SU-DHL-6 (cell line): ENCODE results near the gene SMARCA4.

ENCODE experiments used
- H2AFZ ChIP-seq: fragments of 200-600 bp; sonication (generic); 2 replicates; pipeline ENCODE4 v1.6.1; 2014; ENCODE audit warnings: low read depth, mild to moderate bottlenecking, moderate library complexity, mixed read lengths, antibody characterized with exemption, low read length; ENCODE audit not compliant: severe bottlenecking
- H3F3A ChIP-seq: fragments of 200-600 bp; shearing (Covaris generic); 2 replicates; pipeline ENCODE4 v1.6.0; 2016; ENCODE audit warnings: antibody characterized with exemption, mild to moderate bottlenecking; ENCODE audit not compliant: insufficient read depth
- H3K27ac ChIP-seq: fragments of 200-600 bp; sonication (generic); 2 replicates; pipeline ENCODE4 v1.5.1; 2016; ENCODE audit warnings: low read depth, mild to moderate bottlenecking, low read length, moderate library complexity, mixed read lengths
- H3K27me3 ChIP-seq: fragments of 200-600 bp; sonication (generic), shearing (Covaris generic); 2 replicates; pipeline ENCODE4 v1.6.0; 2014; ENCODE audit warnings: mild to moderate bottlenecking, low read length
- H3K36me3 ChIP-seq: fragments of 200-600 bp; sonication (generic); 2 replicates; pipeline ENCODE4 v1.6.1; 2014; ENCODE audit warnings: mild to moderate bottlenecking, low read length, mixed read lengths
- H3K4me2 ChIP-seq: fragments of 300-600, 200-600 bp; shearing (Covaris generic), sonication (generic); 2 replicates; pipeline ENCODE4 v1.6.0; 2014; ENCODE audit warnings: low read length, low read depth, mild to moderate bottlenecking; ENCODE audit not compliant: poor library complexity, severe bottlenecking
- H3K4me3 ChIP-seq: fragments of 200-600 bp; sonication (generic); 2 replicates; pipeline ENCODE4 v1.5.1; 2014; ENCODE audit warnings: antibody characterized with exemption, low read length, mild to moderate bottlenecking, mixed read lengths; ENCODE audit not compliant: insufficient read depth, poor library complexity, severe bottlenecking
- H3K79me2 ChIP-seq: fragments of 200-600 bp; sonication (generic); 2 replicates; pipeline ENCODE4 v1.6.1; 2014; ENCODE audit warnings: mild to moderate bottlenecking, low read length, moderate library complexity; ENCODE audit not compliant: insufficient read depth
- H3K9ac ChIP-seq: fragments of 200-600 bp; sonication (generic); 2 replicates; pipeline ENCODE4 v1.7.0; 2014; ENCODE audit warnings: mild to moderate bottlenecking, low read length
- H3K9me2 ChIP-seq: fragments of 200-600 bp; sonication (generic); replicated peaks from 2 replicates; pipeline ENCODE4 v1.6.1; 2014; ENCODE audit warnings: low read length; ENCODE audit not compliant: insufficient read depth
- H3K9me3 ChIP-seq: fragments of 200-600 bp; sonication (generic); 2 replicates; pipeline ENCODE4 v1.6.1; 2014; ENCODE audit warnings: low read length, mixed read lengths; ENCODE audit not compliant: insufficient read depth
- H4K20me1 ChIP-seq: fragments of 200-600 bp; sonication (generic); 2 replicates; pipeline ENCODE4 v1.6.1; 2014; ENCODE audit warnings: low read depth, mild to moderate bottlenecking, antibody characterized with exemption, low read length, moderate library complexity, mixed read lengths
- EZH2phosphoT487 ChIP-seq: fragments of 200-600 bp; sonication (generic), shearing (Covaris generic); conservative IDR thresholded peaks from 2 replicates; pipeline ENCODE4 v1.6.1; 2018; ENCODE audit warnings: mild to moderate bottlenecking, antibody characterized with exemption, low read length, moderate library complexity, mixed read lengths
- TF ChIP-seq, protein P1 (sequence below): fragments of 200-600 bp; sonication (generic); IDR thresholded peaks from one replicate; pipeline ENCODE4 v1.5.1; 2017; ENCODE audit warnings: antibody characterized with exemption, mild to moderate bottlenecking, low read length, moderate library complexity; ENCODE audit not compliant: insufficient read depth, poor library complexity, severe bottlenecking

SMARCA4 gene

DNA sequence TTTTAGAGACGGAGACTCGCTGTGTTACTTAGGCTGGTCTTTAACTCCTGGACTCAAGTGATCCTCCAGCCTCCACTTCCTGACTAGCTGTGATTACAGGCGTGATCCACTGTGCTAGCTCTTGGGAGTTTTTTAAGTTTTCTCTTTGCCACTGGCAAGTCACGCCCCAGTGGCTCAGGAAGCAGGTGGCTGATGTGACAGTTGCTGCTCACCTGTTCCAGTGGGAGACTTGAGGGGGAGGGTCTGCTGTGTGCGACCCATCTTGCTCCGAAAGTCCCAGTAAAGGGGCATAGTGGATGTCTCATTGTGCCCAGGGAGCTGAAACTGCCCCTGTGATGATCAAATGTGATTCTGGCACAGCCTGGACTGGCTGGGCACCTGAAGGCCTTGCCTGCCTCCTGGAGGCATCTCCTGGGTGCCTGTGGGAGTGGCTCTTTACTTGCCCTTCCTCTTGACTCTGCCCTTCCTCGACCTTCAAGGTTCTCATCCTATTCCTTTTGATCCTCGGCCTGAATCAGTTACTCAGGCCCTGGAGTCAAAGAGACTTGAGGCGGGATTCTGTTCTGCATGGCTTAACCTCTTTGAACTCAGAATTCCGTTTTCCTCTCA lies 7.8 kb downstream of the SMARCA4 start:
- peaks cover 81% of the 10 kb centered on the region for H3F3A ChIP-seq
- peaks cover 93% of the 10 kb centered on the region for H3K79me2 ChIP-seq
- H3K27ac ChIP-seq, result peak overlapping the region; percentile 99
- peak overlapping the region; percentile 91 for H3K4me2 ChIP-seq
- H3K9ac ChIP-seq, result peak overlapping the region; percentile 64
- no peak overlapping the region for H2AFZ ChIP-seq
- TF ChIP-seq, protein P1, sequence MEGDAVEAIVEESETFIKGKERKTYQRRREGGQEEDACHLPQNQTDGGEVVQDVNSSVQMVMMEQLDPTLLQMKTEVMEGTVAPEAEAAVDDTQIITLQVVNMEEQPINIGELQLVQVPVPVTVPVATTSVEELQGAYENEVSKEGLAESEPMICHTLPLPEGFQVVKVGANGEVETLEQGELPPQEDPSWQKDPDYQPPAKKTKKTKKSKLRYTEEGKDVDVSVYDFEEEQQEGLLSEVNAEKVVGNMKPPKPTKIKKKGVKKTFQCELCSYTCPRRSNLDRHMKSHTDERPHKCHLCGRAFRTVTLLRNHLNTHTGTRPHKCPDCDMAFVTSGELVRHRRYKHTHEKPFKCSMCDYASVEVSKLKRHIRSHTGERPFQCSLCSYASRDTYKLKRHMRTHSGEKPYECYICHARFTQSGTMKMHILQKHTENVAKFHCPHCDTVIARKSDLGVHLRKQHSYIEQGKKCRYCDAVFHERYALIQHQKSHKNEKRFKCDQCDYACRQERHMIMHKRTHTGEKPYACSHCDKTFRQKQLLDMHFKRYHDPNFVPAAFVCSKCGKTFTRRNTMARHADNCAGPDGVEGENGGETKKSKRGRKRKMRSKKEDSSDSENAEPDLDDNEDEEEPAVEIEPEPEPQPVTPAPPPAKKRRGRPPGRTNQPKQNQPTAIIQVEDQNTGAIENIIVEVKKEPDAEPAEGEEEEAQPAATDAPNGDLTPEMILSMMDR, result no peak
- TF ChIP-seq EZH2phosphoT487, result no peak
- H3K9me3 ChIP-seq, result no peaks in the 10 kb centered on the region
- no peaks in the 10 kb centered on the region for H3K27me3 ChIP-seq
- peak overlapping the region; percentile 41 for H3K4me3 ChIP-seq
- H3K36me3 ChIP-seq, result peaks cover 7% of the 10 kb centered on the region; the same call in 1 of the 2 replicates
- H4K20me1 ChIP-seq, result no peaks in the 10 kb centered on the region
- no peaks in the 10 kb centered on the region for H3K9me2 ChIP-seq

DNA sequence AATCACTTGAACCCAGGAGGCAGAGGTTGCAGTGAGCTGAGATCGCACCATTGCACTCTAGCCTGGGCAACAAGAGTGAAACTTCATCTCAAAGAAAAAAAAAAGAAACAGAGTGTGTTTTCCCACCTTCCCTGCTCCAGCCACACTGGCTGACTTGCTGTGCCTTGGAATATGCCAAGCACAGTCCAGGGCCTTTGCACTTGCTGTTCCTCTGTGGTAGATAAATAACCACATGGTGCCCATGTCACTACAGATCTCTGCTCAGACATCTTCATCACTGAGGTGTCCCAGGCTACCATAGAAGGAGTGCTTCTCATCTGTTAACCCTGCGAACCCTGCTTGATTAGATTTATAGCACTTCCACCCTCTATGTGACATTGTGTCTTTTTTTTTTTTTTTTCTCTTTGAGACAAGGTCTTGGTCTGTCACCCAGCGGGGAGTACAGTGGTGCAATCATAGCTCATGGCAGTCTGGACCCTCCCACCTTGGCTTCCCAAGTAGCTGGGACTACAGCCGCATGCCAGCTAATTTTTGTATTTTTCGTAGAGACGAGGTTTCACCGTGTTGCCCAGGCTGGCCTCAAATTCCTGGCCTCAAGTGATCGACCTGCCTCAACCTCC lies 10.4 kb downstream of the SMARCA4 start:
- 0 out of 2 replicates have a peak, but pooled peaks cover 2% of the 10 kb centered on the region for H3K36me3 ChIP-seq
- TF ChIP-seq, protein P1, result no peak
- TF ChIP-seq EZH2phosphoT487, result no peak
- H3K79me2 ChIP-seq, result peaks cover 90% of the 10 kb centered on the region
- H3K9ac ChIP-seq, result peak overlapping the region; percentile 64; the same call in 1 of the 2 replicates
- H3K27me3 ChIP-seq, result no peaks in the 10 kb centered on the region
- H3K27ac ChIP-seq, result peak overlapping the region; percentile 99
- H4K20me1 ChIP-seq, result no peaks in the 10 kb centered on the region
- H3F3A ChIP-seq, result peaks cover 85% of the 10 kb centered on the region
- no peaks in the 10 kb centered on the region for H3K9me3 ChIP-seq
- no peak overlapping the region for H3K4me3 ChIP-seq
- peak overlapping the region; percentile 91 for H3K4me2 ChIP-seq
- H2AFZ ChIP-seq, result no peak overlapping the region
- H3K9me2 ChIP-seq, result no peaks in the 10 kb centered on the region

DNA sequence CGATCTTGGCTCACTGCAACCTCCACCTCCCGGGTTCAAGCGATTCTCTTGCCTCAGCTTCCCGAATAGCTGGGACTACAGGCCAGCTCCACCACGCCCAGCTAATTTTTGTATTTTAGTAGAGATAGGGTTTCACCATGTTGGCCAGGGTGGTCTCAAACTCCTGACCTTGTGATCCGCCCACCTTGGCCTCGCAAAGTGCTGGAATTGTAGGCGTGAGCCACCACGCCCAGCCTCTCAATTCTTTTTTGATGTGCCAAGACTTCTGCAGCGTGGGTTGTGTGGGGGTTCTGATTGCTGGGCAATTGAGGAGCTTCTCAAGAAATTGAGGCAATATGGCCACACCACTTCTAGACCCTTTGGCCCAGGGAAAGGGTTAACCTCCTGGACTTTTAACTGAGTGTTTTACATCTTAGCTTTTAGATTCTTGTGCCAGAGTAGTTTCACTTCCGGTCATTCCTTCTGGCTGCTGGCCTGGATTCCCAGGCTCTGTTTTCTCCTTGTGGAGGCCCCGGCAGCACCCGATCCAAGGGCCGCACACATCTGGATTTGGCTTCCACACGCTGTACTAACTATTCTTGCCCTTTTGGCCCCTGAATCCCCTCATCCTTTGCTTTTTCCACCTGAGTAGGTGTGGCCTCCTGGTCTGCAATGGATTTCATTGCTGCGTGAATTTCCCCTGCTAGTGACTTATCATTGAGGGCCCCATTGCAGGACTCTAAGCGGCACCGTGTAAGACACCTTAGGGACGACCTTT lies 14.7 kb downstream of the SMARCA4 start:
- no peak overlapping the region for H2AFZ ChIP-seq
- peak overlapping the region; percentile 33 for H3K9ac ChIP-seq
- TF ChIP-seq, protein P1, result no peak
- TF ChIP-seq EZH2phosphoT487, result no peak
- H3K4me3 ChIP-seq, result no peak overlapping the region
- peaks cover 86% of the 10 kb centered on the region for H3F3A ChIP-seq
- H3K4me2 ChIP-seq, result peak overlapping the region; percentile 54
- peak overlapping the region; percentile 99 for H3K27ac ChIP-seq
- H3K9me2 ChIP-seq, result no peaks in the 10 kb centered on the region
- H3K9me3 ChIP-seq, result no peaks in the 10 kb centered on the region
- no peaks in the 10 kb centered on the region for H3K27me3 ChIP-seq
- 0 out of 2 replicates have a peak, but pooled peaks cover 2% of the 10 kb centered on the region for H3K36me3 ChIP-seq
- no peaks in the 10 kb centered on the region; the same call in 1 of the 2 replicates for H4K20me1 ChIP-seq
- peaks cover 93% of the 10 kb centered on the region for H3K79me2 ChIP-seq
